EH (cell line): ENCODE data around the gene MAP7.
"Not testable (repeated sequence)": the region's sequence is repeated elsewhere in the genome, so short reads cannot be mapped to it uniquely, and the experiment has no call there.

Source experiments
- DNase-seq: peaks from one replicate; pipeline ENCODE4 v3.0.0-alpha.2; 2015; ENCODE audit warnings: low read depth

The MAP7 gene

GRCh38 chr6:136550330-136551071, at the start of gene MAP7:
Gene MAP7 (minus strand): TSS chr6:136550422. CDS start chr6:136550408, 14 bp downstream.
- DNase-seq, result peak; percentile 29

GRCh38 chr6:136599329-136600011, 49.2 kb upstream of the MAP7 start:
- DNase-seq, result no peak

GRCh38 chr6:136598048-136598447, 47.8 kb upstream of the MAP7 start:
- DNase-seq, result no peak

GRCh38 chr6:136594671-136595070, 44.4 kb upstream of the MAP7 start:
- no peak for DNase-seq

- peak; percentile 99 for DNase-seq
Measured at GRCh38 chr6:136593748-136594490, 43.7 kb upstream of the MAP7 start.

- DNase-seq, result peak; percentile 66
Measured at GRCh38 chr6:136592930-136593673, 42.9 kb upstream of the MAP7 start.

GRCh38 chr6:136591617-136592016, 41.4 kb upstream of the MAP7 start:
- DNase-seq, result no peak

- DNase-seq, result not testable (repeated sequence)
Measured at GRCh38 chr6:136590846-136591245, 40.6 kb upstream of the MAP7 start.

GRCh38 chr6:136587527-136587926, 37.3 kb upstream of the MAP7 start:
- DNase-seq, result peak; percentile 5

- DNase-seq, result peak; percentile 90
Measured at GRCh38 chr6:136586295-136586694, 36.1 kb upstream of the MAP7 start.

GRCh38 chr6:136585523-136585922, 35.3 kb upstream of the MAP7 start:
- DNase-seq, result not testable (repeated sequence)

- DNase-seq, result not testable (repeated sequence)
Measured at GRCh38 chr6:136584290-136584689, 34.1 kb upstream of the MAP7 start.

- DNase-seq, result peak; percentile 87
Measured at GRCh38 chr6:136582711-136583471, 32.7 kb upstream of the MAP7 start.

GRCh38 chr6:136579800-136580199, 29.6 kb upstream of the MAP7 start:
- no peak for DNase-seq

GRCh38 chr6:136576821-136577220, 26.6 kb upstream of the MAP7 start:
- DNase-seq, result no peak

- DNase-seq, result no peak
Measured at GRCh38 chr6:136571496-136571895, 21.3 kb upstream of the MAP7 start.

GRCh38 chr6:136571065-136571464, 20.8 kb upstream of the MAP7 start:
- no peak for DNase-seq

GRCh38 chr6:136568129-136568528, 17.9 kb upstream of the MAP7 start:
- no peak for DNase-seq

GRCh38 chr6:136567688-136568087, 17.5 kb upstream of the MAP7 start:
- no peak for DNase-seq

- no peak for DNase-seq
Measured at GRCh38 chr6:136566851-136567250, 16.6 kb upstream of the MAP7 start.

GRCh38 chr6:136566007-136566487, 15.8 kb upstream of the MAP7 start:
- no peak for DNase-seq
